ENCODE data around the gene DMAP1. TPM values are rescaled to one million over a fixed set of nuclear protein-coding genes. Genes with fewer than 3 reads are reported as not detected.

The DMAP1 gene
- total RNA-seq, 1 donor: 33.7 TPM

DNA sequence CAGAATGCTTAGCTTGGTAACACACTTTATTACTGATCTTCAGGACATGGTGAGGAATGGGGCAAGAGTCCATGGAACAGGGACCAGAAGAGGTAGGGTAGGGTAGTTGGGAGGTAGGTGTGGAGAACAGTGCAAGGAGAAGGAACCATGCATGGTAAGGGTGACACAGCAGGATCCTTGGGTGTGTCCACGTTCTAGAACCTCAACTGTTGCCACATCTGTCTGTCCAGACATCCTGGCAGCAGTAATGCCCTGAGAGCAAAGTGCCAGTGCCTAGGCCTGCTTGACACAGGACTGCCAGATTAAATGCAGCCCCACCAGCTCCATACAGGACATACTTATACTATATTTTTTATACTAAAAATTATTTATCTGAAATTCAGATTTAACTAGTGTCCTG is 13.9 kb downstream of the DMAP1 start:
- DNase-seq (ENCODE audit: low read depth in 2 of 3, low spot score in 2 of 3): no peak

DNA sequence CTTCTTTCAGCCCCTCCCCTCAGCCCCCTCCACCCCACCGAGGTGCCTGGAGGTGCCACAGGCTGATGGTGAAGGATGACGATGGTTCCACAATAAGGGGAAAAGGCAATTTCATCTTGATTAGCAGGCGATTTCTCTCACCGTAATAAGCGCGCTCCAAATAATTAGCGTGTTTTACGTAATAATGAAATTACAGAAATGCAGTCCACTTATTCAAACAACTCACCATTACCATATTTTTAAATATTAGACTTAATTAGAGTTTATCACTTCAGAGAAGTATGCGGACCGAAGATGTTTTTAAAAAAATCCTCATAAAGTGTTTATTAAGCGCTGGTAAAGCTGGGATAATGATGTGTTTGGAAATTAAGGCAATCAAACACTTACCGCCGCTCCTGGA is 14.9 kb downstream of the DMAP1 start:
- no peak for DNase-seq (ENCODE audit: low read depth in 2 of 3, low spot score in 2 of 3)

DNA sequence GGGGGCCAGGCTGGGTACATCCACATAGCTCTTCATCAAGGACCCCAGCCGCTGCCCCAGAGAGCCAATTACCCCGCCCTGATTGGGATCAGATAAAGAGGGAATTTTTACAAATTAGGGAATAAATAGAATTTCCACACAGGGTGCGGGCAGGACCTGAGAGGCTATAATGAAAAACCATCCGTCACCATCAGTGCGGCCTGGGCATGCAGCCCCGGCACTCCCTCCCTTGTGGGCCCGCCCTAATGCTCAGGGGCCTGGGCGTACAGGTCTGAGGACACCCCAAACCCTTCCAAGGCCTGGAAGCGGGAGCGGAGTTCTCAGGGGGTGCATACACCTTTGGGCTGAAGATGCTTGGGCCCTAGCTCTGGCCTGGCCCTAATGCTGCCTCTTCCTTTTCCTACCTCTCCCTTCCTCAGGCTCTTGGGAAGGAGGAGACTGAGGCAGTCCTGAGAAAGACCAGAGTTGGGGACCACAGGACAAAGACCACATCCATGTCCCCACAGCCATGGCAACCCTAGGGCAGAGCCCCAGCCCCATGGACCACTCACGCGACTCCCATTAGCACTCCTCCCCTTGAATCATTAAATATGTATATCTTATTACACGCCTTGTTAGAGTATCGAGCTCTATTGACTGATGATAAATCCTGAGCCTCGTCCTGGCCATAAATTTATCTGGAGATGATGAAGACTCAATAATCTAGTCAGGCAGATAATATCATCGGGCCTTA is 16.3 kb downstream of the DMAP1 start:
- DNase-seq (ENCODE audit: low read depth in 2 of 3, low spot score in 2 of 3): no peak

DNA sequence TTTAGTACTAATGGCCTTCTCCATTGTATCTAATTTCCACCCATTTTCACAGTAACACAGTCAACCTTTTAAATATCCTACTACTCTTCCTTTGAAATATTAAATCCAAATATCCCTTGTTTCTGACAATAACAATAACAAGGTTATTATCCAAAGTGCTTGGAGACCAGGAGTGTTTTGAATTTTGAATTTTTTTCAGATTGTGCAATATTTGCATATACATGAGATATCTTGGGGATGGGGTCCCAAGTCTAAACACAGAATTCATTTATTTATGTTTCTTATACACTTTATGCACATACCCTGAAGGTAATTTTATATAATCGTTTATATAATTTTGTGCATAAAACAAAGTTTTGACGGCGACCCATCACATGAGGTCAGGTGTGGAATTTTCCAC is 17.5 kb downstream of the DMAP1 start:
- DNase-seq (ENCODE audit: low read depth in 2 of 3, low spot score in 2 of 3): no peak

DNA sequence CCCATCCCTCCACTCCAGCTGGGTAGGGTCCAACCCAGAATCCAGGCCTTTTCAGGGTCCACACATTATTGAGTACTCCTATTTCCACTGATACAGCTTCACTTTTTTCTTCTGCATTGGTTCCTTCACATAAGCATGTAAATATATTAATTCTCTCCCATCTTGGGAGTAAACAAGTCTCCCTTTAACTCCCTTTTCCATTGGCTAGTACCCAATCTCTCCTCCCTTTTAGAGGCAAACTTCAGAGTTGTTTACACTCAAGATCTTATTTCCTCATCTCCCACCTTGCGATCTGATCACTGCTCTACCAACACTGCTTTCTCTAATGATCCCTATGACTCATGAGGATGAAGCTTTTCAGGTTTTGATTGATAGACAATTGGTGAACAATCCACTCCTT is 20.3 kb downstream of the DMAP1 start:
- no peak for DNase-seq (ENCODE audit: low read depth in 2 of 3, low spot score in 2 of 3)

DNA sequence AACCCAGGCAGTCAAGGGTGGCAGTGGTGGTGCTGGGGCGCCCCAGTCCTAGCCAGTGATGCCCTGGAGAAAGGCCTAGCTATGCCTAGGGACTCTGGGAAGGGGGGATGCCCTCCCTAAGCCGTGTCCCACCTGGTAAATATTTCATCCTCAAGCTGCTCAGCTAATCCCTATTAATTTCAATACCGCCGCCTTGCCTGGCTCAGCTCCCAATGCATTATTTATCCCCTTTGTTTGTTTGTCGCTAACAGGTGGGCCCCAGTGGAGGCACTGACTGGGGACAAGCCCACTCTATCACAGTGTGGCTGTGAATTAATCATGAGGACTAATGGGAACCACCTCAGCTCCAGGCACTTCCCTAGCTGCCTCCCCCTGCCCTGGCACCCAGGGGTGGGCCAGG is 22.5 kb downstream of the DMAP1 start:
- DNase-seq (ENCODE audit: low read depth in 2 of 3, low spot score in 2 of 3): no peak

DNA sequence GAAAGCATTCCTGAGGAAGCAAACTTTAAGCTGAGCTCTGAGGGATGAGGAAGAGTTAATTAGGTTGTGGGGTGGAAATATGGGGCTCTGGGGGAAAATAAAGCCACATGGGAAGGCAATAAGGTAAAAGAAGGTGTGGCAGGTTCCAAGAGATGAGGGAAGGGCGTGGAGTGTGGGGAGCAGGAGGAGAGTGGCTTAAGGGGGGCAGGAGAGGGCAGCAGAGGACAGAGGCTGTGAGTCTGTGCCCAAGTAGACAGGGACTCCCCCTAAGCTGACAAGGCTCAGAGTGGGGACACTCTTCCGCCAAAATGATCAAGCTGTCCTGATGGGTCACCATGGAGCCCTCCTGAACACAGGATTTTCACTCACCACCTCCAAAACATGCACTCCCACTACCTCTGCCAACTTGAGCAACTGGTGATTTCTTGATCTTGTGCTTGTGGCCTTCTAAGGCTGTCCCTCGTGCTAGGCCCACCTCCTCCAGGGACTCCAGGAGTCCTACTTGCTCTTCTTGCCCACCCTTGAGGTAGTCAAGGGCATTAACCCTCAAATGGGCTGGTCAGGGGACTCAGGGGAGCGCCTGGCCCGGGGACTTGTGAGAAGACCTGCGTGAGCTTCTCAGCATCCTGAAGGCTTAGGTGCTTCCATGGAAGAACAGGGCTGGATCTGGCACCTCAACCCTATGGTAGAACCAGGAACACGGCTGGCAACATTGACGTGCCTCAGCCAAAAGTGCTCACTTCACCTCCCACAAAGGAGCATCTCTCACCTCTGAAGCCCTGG is 23.4 kb downstream of the DMAP1 start:
- no peak for DNase-seq (ENCODE audit: low read depth in 2 of 3, low spot score in 2 of 3)

DNA sequence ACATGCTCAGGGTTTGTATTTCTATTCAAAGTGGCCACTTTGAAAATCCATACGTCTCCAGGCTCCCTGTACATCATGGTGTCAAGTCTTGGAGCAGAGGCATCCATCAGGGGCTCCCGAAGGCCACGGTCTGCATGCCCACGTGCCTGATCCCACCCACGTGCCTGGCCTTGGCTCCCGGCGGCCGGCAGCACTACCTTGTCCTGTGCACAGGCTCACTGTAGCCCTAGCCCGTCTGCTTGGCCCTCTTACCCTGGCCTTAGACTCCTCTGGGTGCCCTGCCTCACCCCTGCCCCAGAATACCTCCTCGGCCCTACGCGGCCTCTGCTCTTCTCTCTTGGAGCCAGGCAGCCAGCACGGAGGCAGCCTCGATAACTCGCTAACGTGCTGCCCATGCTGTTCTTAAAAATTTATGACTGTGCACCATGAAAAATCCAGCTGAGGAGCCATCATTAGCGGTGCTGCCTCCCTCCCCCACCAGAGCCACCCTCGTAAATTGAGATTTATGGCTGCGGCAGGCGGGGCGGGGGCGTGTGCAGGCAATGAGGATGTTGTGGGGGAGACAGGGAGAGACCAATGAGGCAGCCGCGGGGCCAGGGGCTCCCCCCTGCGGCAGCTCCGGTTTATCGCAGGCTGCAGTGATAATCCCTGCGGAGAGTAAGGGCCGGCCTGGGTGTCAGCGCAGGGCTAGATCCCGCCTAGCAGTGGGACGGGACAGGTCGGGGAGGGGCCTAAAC is 24.6 kb downstream of the DMAP1 start:
- peak in 2 of 3 donors; percentile 83 to 92 for DNase-seq (ENCODE audit: low read depth in 2 of 3, low spot score in 2 of 3)

DNA sequence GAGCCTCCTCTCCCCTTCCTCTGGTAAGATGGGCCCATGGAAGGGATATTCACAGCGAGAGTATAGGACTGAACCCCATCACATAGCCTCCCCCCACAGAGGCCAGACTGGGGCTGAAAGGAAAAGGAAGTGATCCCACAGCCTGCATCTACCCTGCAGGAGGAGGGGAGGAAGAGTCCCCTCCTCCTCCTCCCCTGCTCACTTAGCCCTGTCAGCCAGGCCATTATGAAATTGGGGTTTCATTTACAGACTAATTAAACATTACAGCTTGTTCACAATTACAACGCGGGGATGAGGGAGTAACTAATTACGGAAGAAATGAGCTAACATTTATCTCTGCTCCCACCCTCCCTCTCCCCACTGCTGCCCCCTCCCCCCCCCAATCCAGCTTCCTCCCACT is 25.4 kb downstream of the DMAP1 start:
- no peak for DNase-seq (ENCODE audit: low read depth in 2 of 3, low spot score in 2 of 3)

DNA sequence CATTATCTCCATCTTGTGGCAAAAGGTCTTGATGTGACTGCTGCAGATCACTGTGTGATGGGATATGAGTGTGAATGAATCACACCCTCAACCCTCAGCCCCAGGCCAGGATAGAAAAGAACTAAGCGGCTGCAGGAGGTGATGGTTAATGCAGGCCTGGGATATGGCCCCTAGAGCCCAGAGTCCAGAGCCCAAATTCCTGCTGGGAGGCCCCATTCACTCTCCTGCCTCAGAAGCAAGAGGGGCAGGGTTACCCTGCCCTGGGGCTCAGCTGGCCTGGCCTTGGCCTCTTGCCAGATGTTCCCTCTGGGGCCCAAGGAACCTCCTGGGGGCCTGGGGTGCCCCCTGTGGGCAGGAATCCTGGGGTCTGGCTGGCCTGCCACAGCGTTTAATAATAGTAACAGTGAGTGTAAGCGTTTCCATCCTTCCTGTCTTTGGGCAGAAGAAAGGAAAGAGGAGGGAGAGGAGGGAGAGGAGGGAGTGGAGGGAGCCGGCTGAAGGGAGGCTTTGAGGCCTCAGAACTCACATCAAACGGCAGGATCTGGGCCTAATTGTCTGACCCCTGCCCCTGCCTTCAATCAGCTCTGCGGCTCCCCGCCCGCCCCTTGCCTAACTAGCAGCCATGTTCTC is 26.2 kb downstream of the DMAP1 start:
- no peak for DNase-seq (ENCODE audit: low read depth in 2 of 3, low spot score in 2 of 3)

DNA sequence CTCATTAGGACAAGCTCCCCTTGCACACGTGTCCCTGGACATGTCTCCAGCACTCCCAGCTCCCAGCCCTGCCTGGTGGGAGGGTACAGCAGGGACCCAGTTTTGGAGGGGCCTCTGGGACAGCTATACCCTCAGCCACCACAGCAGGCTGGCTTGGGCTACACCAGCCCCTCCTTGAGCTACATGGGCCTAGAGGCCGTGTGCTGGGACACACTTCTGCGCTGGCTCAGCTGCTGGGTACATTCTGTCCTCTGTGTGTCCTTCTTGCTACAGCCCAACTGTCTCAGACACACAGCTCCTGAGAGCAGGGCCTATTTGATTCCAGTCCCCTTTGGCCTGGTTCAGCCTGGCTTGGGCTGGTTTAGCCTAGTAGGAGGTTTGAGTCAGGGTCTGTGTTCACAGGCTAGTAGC is 26.7 kb downstream of the DMAP1 start:
- no peak for DNase-seq (ENCODE audit: low read depth in 2 of 3, low spot score in 2 of 3)

DNA sequence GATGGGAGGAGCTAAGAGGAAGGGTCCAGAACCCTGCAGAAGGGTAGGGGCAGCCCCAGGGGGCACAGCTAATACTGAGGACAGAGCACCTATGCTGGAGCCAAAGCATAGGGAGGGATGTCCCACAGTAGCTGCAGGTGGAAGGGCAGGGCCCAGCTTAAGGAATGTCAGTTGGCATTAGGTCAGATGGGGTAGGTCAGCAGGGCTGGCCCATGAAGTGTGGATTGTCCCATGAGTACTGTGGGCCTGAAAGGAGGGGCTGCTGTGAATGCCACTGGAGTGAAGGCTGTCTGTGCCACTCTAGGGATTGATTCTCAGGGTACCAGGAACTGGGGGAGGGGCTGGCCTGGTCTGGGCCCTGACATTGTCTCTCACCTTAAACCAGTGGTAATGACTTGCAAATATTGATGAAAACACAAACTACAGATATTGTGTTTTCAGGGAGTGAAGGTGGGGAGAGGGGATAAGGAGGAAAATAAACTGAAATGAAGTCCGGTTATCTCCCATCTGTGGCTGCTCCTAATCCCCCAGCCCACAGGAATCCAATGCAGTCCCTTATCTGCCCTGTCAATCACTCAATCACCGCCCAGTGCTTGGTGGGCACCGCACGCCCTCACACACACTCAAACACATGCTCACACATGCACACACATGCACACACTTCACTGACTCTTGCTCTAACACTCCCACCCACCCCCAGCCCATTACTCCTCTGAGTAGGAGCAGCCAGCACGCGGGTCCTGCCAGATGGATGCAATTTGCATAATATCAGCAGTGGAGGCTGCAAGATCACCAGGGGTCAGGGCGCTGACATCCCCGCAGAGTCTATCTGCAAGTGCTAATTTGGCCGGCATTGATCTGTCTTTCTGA is 27.8 kb downstream of the DMAP1 start:
- no peak for DNase-seq (ENCODE audit: low read depth in 2 of 3, low spot score in 2 of 3)

DNA sequence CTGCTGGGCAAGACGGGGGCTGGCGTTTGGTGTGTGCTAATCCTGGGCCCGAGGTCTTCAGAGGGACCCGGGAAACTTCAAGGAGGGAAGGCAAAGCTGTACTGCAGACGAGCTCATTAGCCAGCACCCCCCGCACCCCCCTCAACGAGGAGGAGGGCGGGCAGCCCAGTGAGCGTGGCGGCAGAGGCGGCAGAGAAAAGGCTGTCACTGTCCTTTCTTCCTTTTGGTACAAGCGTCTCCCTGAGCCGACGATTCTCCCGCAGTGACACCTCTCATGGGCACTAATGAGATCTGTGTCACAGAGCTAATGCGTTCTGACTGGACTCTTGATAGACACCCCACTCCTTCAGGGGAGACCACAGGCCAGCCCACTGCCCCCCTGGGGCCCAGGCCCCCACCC is 29.5 kb downstream of the DMAP1 start:
- DNase-seq (ENCODE audit: low read depth in 2 of 3, low spot score in 2 of 3): no peak

DNA sequence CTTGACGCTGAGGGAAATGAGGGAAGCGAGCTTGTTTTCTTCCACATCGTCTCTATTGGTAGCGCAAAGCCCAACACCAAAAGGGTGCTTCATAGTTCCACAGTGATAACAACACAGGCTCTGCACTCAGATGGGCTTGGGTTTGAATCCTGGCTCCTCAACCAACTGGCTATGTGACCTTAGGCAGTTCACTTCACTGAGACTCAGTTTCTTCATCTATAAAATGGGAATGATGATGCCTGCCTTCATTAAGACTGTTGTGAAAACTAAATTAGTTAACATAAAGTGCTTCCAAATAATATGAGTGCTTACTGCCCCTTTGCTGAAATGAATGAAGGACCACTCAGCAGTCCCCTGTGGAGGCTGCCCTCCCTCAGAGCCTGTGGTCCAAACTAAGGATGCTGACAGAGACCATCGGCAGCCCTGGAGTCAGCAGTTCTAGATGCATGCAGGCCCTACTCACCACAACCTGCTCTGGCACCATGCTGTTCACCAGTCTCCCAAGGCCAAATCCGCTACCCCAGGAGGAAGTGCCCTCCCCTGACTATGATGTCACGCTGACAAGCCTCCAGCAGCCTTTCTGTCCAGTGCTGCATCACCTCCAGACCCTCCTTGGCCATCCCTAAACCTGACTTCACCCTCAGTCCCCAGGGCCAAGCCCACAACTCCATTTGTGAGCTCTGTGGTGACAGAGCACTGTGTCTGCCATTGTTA is 30.7 kb downstream of the DMAP1 start:
- no peak for DNase-seq (ENCODE audit: low read depth in 2 of 3, low spot score in 2 of 3)

DNA sequence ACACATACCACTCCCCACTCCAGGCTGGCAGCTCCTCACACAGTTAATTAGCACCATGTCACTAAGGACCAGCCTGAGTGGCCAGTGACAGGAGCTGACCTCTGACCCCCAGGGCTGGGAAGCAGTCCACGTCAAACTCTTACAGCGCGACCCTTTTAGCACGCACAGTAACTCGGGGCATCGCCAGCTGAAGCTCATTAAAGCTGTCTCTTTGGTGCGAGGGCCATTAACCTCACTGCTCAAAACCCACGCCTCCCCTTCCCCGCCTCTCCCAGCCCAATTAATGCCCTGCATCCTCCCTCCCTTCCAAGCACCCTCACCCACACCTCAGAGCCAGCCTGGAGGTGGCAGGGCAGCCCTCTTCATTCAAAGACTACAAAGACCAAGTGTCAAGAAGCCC is 31.7 kb downstream of the DMAP1 start:
- no peak for DNase-seq (ENCODE audit: low read depth in 2 of 3, low spot score in 2 of 3)

DNA sequence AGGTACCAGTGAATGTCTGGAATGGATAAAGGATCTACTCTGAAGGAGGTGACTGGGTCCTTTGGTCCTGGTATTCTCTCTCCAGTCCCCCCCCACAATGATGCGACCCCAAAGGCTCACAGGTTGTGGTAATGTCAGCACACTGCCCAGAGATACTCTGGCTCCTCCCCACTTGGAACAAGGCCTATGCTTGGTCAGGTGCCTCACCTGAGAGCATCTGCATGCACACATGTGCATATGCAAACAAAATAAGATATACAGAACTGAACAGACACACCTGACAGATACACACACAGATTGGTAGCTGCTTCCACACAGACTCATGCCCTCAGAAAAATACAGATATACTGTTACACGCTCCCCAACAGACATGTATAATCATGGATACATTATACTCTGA is 33.5 kb downstream of the DMAP1 start:
- DNase-seq (ENCODE audit: low read depth in 2 of 3, low spot score in 2 of 3): no peak

DNA sequence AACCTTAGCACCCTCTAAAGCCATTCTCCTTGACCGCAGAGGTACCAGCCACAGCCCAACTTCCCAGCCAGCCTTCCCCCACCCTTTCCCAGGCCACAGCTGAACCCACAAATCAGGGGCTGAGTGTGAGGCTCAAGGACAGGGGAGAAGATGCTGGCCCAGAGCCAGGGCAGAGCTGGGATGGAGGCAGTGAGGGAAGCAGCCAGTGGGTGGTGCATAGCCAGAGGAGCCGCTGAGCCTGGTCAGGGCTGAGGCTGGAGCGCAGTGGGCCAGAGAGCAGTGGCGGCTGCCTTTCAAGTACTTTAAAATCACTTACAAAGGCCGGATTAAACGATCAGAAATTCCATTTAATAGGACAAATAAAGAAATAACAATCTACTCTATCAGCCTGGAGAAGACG is 36.3 kb downstream of the DMAP1 start:
- DNase-seq (ENCODE audit: low read depth in 2 of 3, low spot score in 2 of 3): no peak

DNA sequence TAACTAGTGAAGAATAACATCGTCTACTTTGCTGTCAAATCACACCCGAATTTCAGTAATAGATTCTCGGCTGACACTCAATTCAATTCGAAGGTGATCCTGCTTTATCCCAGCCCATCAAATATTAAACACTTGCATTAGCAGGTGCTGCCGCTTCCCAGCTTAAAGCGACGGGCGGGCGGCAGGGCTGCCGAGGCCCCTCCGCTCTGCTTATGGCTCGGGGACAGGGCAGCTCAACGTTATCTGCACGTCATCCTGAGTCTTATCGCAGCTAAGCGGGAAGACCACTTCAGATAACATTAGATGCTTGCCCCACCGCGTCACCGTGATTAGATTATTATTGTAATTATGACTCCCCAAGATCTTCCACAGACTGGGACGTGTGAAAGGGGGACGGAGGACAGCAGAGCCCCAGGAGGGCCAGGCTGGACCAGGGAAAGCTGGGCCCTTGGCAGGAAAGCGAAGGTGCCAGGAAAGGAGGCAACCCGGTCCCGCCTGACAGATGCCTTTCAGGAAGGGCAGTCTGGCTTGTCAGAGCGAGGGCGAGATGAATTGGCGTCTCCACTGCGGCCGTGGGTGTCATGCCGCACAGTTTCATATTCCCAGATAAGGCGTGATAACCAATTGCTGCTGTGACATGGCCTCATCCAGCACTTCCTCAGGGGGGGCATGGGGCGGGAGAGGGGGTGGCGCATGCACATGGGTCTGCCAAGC is 37.0 kb downstream of the DMAP1 start:
- DNase-seq (ENCODE audit: low read depth in 2 of 3, low spot score in 2 of 3): no peak

DNA sequence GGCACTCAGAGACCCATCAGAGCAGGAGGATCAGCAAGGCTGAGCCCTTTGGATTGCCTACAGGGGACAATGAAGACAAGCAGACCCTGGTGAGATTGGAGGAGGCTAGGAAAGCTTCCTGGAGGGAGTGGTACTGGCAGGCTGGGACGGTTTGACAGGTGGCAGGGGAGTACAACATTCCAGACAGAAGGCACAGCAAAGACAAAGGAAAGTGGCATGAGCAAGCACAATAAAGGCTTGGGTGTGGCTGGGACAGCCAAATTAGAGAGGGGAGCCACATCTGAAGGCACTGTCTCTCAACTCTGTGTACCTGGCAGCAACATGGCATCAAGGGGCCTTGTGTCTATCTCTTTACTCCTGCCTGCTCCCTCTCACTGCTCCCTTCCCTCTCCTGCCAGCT is 38.2 kb downstream of the DMAP1 start:
- no peak for DNase-seq (ENCODE audit: low read depth in 2 of 3, low spot score in 2 of 3)
